Uterus (tissue), 2 donors: ENCODE data around the gene RASSF4.

Experiments used
- CTCF ChIP-seq, 4 experiments: fragments of 200-600 bp in 2 of 4; fragments of 450-650 bp in 2 of 4; sonication (generic) in 2 of 4; IDR thresholded peaks; one replicate each; pipeline ENCODE4 v1.5.1; 2016 to 2019; ENCODE audit warnings: antibody characterized with exemption in 4 of 4, mild to moderate bottlenecking in 2 of 4, moderate library complexity in 1 of 4
- POLR2A ChIP-seq, 2 donors: fragments of 450-650 bp; IDR thresholded peaks; one replicate each; pipeline ENCODE4 v1.6.1; 2016; ENCODE audit warnings: antibody characterized with exemption in 2 of 2, mild to moderate bottlenecking in 1 of 2, moderate library complexity in 1 of 2

GRCh38 chr10:44962870-44963738 is 3.5 kb downstream of the RASSF4 start:
- no peak for TF ChIP-seq POLR2A (IDR thresholded peaks at IDR 0.05)
- TF ChIP-seq CTCF (IDR thresholded peaks at IDR 0.05), result no peak
